Liver (tissue), 3 donors: ENCODE measurements around the gene OR6A2.

ENCODE experiments used
- CTCF ChIP-seq: fragments of 150-350 bp; IDR thresholded peaks from 2 replicates; pipeline ENCODE4 v1.5.1; 2017; ENCODE audit warnings: improper control_type of control experiment, low read depth, low read length; ENCODE audit not compliant: missing input control
- SP1 ChIP-seq: IDR thresholded peaks from 2 replicates; pipeline ENCODE4 v1.6.1; 2018; ENCODE audit warnings: antibody characterized with exemption, mild to moderate bottlenecking
- TAF1 ChIP-seq: conservative IDR thresholded peaks from 2 replicates; pipeline ENCODE4 v1.6.1; 2016; ENCODE audit warnings: antibody characterized with exemption, mild to moderate bottlenecking
- donor health status: healthy.
- donor health status: healthy.

- TF ChIP-seq SP1 (no peak), TAF1 (no peak), CTCF (no peak)
Observed at GRCh38 chr11:6833356-6833755, 33.9 kb upstream of the OR6A2 start.
